RWPE2 (cell line): ENCODE data around the gene WDR5.

Source experiments
- ATAC-seq: fragments of 200-7000 bp; cut with Tn5 transposase; 3 replicates; pipeline ENCODE4 v1.9.1; 2021; ENCODE audit warnings: low read depth
- DNase-seq: peaks from one replicate; pipeline ENCODE4 v3.0.0-alpha.2; 2020; ENCODE audit warnings: low spot score
- H3K27ac ChIP-seq: fragments of 450-650 bp; 2 replicates; pipeline ENCODE4 v1.5.1; 2017; ENCODE audit warnings: mild to moderate bottlenecking; ENCODE audit not compliant: poor library complexity, severe bottlenecking
- H3K27me3 ChIP-seq: fragments of 250-450 bp; sonication (Bioruptor Pico); 2 replicates; pipeline ENCODE4 v1.5.1; 2021; ENCODE audit warnings: mild to moderate bottlenecking, moderate library complexity; ENCODE audit not compliant: insufficient read depth, poor library complexity, severe bottlenecking
- H3K36me3 ChIP-seq: fragments of 250-450 bp; sonication (Bioruptor Pico); 2 replicates; pipeline ENCODE4 v1.5.1; 2020; ENCODE audit warnings: low read depth, mild to moderate bottlenecking, moderate library complexity
- H3K4me1 ChIP-seq: fragments of 250-450 bp; sonication (Bioruptor Pico); 2 replicates; pipeline ENCODE4 v1.5.1; 2021; ENCODE audit warnings: mild to moderate bottlenecking, moderate library complexity; ENCODE audit not compliant: insufficient read depth, poor library complexity, severe bottlenecking
- H3K4me3 ChIP-seq: fragments of 250-450 bp; sonication (Bioruptor Pico); 2 replicates; pipeline ENCODE4 v1.5.1; 2021; ENCODE audit warnings: mild to moderate bottlenecking, moderate library complexity; ENCODE audit not compliant: severe bottlenecking
- H3K9me3 ChIP-seq: fragments of 250-450 bp; sonication (Bioruptor Pico); 2 replicates; pipeline ENCODE4 v1.5.1; 2021; ENCODE audit warnings: mild to moderate bottlenecking, moderate library complexity; ENCODE audit not compliant: severe bottlenecking
- CTCF ChIP-seq: fragments of 450-650 bp; IDR thresholded peaks from one replicate; pipeline ENCODE4 v1.5.1; 2017; ENCODE audit warnings: mild to moderate bottlenecking, moderate library complexity; ENCODE audit not compliant: poor library complexity, severe bottlenecking

Gene WDR5

GRCh38 chr9:134177186-134177585 lies 41.3 kb downstream of the WDR5 start:
- Histone ChIP-seq H3K36me3 (no peaks in the 10 kb centered on the region), H3K27me3 (peaks cover 9% of the 10 kb centered on the region), H3K27ac (no peak overlapping the region), H3K4me1 (no peaks in the 10 kb centered on the region), H3K4me3 (no peak overlapping the region), H3K9me3 (no peaks in the 10 kb centered on the region)
- no peak for TF ChIP-seq CTCF
- ATAC-seq (no peak), DNase-seq (peak; percentile 9)

DNA sequence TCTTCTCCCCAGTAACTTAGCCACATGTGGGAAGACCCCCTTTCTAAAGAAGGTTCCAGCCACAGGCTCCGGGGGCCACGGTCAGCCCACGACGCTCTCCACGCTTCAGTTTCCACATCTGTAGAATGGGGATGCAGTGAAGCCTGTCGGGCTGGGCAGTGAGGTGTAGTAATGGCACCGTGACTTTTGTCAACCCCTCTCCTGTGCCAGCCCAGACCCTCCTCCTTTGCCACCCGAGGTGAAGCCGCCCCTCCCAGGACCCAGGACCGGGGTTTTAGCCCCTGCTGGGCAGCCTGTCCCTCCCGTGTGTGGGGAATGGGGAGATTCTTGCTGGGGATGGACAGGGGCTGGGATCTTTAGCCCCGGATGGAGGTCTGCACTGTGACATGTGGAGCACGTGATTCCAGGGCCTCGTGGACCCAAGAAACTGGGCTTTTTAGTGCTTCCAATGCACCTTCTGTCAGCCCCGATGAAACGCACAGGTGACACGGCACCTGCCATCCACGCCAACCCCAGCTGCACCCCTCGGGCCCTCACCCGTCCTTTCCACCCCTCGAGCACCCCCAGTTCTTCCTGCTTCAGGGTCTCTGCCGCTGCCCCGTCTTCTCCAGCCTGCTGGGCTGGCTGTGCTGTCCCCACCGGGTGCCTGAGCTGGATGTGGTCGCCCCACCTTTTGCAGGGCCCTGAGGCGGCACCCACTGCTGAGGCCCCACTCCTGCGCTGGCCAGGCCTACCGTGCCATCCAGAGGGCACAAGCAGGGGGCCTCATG lies 41.9 kb downstream of the WDR5 start:
- DNase-seq, result peak; percentile 42
- H3K4me3 ChIP-seq, result no peak overlapping the region
- no peak for TF ChIP-seq CTCF
- ATAC-seq, result no peak
- H3K9me3 ChIP-seq, result no peaks in the 10 kb centered on the region
- peaks cover 9% of the 10 kb centered on the region for H3K27me3 ChIP-seq
- H3K27ac ChIP-seq, result no peak overlapping the region
- H3K36me3 ChIP-seq, result no peaks in the 10 kb centered on the region
- no peaks in the 10 kb centered on the region for H3K4me1 ChIP-seq

GRCh38 chr9:134178394-134178767 lies 42.5 kb downstream of the WDR5 start:
- H3K4me3 ChIP-seq, result no peak overlapping the region
- no peaks in the 10 kb centered on the region for H3K4me1 ChIP-seq
- DNase-seq (peak; percentile 50), ATAC-seq (no peak)
- no peaks in the 10 kb centered on the region for H3K9me3 ChIP-seq
- TF ChIP-seq CTCF, result no peak
- H3K27ac ChIP-seq, result no peak overlapping the region
- H3K36me3 ChIP-seq, result no peaks in the 10 kb centered on the region
- peaks cover 9% of the 10 kb centered on the region for H3K27me3 ChIP-seq

GRCh38 chr9:134178768-134179551 lies 43.1 kb downstream of the WDR5 start:
- H3K4me1 ChIP-seq, result no peaks in the 10 kb centered on the region

More at GRCh38 chr9:134178768-134179551, 43.1 kb downstream of the WDR5 start:
- Histone ChIP-seq H3K36me3 (no peaks in the 10 kb centered on the region), H3K27me3 (peaks cover 9% of the 10 kb centered on the region), H3K27ac (no peak overlapping the region), H3K9me3 (no peaks in the 10 kb centered on the region), H3K4me3 (no peak overlapping the region)
- no peak for ATAC-seq
- no peak for TF ChIP-seq CTCF
- peak; percentile 61 for DNase-seq
